Hippocampal formation (tissue), 2 donors: ENCODE data around the gene CHST12.
A peak's percentile ranks its signal among the peaks of the same experiment; 100 is the strongest.
"Not testable (repeated sequence)": the region's sequence is repeated elsewhere in the genome, so short reads cannot be mapped to it uniquely, and the experiment has no call there.

ENCODE experiments used
- DNase-seq, 2 donors: peaks; one replicate each; lab custom pipeline; 2025; lab: John Stamatoyannopoulos, UW

The CHST12 gene

DNA sequence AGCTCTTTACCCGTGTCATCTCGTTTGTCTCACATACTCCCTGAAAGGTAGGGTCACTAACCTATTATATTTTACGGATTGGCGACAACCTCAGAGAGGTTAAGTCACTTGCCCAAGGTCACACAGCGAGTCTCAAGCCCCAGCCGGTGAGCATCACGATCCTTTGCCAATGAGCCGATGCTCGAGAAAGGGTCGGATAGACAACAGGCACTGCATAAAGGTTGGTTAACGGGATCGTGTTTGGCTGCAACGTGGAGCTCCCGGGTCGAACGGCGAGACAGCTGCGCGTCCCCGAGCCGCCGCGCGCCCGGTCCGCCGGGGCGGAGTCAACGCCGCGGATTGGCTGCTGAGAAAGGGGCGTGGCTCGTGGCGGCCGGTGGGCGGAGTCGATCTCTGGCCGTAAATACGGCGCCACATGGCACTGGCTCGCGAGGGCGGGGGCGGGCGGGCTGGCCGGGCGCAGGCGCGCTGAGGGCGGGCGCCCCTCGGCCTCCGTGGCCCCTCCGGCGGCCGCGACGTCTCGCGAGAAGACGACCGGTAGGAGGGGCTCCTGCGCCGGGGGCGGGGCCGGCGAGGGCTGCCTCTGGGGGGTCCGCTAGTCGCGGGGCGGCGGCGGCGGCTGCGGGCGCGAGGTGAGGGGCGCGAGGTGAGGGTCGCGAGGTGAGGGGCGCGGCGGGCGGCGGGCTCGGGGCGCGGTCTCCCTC lies at the start of gene CHST12:
CHST12 (plus strand) TSS at position 598 of the 704 bp plus-strand sequence. CDS start 29,029 bp downstream, outside the sequence.
- DNase-seq = peak; percentile 86 to 93

DNA sequence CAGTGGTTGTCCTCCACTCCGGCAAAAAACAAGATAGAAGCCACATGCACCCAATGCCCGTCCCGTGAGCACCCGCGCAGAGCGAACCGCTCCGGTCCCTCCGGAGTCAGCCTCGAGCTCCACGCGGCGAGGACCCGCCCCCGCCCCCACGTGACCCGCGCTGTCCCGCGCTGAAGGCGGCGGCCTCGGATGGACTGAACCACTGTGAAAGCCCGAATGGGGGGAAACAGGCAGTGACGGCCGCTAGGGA lies 49.5 kb upstream of the CHST12 start:
- peak in 1 of 2 donors; percentile 89 for DNase-seq

DNA sequence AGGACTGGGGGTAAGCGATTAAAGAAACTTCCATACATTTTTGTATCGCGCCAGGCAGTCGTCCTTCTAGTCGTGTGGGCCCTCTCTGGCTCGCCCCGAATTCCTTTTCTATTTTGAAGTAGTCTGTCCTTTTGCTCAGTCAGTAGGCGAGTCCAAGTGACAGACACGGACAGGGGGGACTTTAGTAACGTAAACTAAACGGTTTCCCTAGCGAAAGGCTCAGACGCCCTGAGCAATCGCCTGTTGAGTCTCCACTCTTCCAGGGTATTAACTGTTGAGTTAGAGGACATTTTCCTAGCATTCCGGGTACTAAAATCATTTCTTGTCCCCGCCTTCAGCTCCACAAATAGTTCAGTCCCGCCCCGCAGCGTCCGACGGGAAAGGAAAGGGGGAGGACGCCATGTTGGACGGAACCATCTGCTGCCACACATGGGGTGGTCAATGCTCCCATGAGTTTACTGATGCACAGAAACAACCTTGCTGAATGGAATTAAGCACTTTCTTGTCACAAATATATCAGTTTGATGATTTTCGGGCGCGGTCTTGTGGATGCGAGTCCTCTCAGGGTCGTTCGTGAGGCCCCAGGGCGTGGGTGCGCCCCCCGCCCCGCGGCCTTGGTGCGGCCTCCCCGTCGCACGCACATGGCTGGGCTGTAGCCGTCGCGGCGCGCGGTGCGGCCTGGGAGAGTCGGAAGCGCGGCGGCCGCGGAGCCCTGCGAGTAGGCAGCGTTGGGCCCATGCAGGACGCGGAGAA lies 49.0 kb upstream of the CHST12 start, which contains the start of gene EIF3B:
EIF3B (plus strand) TSS at position 642 of the 753 bp plus-strand sequence; CDS start at position 737, 95 bp downstream.
- peak; percentile 90 to 94 for DNase-seq

DNA sequence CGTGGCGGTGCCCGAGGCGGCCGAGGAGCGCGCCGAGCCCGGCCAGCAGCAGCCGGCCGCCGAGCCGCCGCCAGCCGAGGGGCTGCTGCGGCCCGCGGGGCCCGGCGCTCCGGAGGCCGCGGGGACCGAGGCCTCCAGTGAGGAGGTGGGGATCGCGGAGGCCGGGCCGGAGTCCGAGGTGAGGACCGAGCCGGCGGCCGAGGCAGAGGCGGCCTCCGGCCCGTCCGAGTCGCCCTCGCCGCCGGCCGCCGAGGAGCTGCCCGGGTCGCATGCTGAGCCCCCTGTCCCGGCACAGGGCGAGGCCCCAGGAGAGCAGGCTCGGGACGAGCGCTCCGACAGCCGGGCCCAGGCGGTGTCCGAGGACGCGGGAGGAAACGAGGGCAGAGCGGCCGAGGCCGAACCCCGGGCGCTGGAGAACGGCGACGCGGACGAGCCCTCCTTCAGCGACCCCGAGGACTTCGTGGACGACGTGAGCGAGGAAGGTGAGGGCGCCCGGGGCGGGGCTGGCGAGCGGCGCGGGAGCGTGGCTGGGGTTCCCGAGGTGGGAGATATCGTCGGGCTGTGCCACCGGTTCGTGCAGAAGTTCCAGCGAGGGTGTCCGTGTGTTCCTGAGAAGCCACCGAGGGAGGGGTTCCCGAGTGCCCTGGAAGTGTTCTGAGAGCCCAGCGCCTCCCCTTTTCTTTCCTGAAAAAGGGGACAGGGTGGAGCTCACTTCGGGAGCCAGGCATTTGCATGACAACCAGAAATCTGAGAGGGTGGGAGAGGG lies 48.3 kb upstream of the CHST12 start:
- DNase-seq = no peak

DNA sequence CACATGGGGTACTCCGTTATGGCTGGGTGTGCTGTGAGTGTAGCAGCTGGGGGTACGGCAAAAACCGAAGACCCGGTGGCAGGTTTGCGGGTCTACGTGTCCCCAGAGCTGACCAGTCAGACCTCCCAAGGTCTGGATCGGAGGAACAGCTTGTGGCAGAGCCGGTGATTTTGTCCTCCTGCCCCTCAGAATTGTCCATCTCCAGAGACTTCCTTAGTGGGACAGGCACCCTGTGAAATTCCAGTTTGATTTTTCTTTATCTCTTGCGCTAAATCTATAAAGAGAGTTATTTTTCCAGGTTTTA lies 47.8 kb upstream of the CHST12 start:
- no peak for DNase-seq

DNA sequence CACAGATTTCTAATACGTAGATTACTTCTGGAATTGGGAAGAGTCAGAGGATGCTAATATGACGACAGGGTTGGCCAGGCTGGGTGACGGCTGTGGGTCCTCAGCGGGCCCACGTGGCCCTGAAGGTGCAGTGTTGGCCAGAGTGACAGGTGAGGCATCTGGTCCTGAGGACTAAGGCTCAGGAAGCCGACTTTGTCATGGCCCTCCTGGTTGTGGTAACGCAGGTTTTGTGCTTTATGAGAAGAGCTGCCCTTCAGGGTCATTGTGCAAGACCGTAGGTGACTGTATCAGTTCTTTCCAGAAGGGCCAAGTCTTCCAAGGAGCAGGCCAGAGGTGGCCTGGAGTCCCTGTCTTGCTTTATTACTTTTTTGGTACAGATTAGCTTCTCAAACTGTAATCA lies 46.2 kb upstream of the CHST12 start:
- no peak for DNase-seq

DNA sequence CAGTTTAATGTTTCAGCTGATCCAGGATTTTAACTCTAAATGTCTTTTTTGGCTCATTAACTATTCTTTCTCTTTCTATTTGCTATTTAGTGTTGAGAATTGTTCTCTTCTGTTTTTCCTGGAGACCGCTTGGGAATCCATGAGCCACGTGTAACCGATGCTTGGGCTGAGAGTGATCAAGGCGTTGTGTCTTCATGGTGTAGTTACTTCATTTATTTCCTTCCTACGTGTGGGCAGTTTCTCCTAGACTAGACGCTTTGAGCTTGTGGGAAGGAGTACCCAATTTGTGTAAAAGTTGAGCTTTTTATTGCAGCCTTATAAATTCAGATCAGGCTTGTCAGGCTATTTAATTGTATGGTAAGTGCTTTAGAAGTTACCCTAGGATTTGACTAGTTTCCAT lies 45.8 kb upstream of the CHST12 start:
- no peak for DNase-seq

DNA sequence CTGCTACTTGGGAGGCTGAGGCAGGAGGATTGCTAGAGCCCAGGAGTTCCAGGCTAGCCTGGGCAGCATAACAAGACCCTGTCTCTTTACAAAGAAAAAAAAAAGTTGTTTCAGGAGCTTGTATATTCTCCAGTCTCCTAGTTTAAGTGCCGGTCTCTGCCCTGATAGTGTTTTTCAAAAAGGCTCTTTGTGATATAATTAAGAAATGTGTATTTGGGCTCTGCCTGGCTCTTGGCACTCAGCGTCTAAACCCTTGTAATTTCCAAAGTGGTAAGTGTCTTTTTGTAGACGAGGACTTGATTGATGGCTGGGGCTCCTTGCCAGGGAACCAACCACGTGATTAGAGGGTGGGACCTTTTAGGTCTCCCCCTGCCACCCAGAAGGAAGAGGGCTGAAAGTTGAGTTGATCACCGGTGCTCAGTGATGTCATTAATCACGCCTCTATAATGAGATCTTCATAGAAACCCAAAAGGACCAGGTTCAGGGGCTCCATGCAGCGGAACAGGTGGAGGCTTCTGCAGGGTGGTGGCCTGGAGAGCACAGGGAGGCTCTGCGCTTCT lies 44.4 kb upstream of the CHST12 start:
- DNase-seq = no peak

DNA sequence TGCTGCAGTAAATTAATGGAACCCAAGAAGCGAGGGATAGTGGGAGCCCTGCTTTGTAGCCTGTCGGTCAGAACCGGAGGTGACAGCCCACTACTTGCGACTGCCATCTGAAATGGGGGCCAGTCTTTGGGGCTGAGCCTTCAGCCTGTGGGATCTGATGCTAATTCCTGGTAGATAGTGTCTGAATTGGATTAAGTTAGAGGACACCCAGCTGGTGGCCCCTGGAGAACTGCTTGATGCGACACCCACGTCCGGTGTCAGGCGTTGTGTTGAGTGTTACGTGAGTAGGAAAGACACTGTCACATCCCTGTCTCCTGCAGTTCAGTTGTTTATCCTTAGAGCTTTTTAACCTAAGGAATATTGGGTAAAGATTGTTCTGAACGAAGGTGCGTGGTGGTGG lies 43.8 kb upstream of the CHST12 start:
- DNase-seq = no peak

DNA sequence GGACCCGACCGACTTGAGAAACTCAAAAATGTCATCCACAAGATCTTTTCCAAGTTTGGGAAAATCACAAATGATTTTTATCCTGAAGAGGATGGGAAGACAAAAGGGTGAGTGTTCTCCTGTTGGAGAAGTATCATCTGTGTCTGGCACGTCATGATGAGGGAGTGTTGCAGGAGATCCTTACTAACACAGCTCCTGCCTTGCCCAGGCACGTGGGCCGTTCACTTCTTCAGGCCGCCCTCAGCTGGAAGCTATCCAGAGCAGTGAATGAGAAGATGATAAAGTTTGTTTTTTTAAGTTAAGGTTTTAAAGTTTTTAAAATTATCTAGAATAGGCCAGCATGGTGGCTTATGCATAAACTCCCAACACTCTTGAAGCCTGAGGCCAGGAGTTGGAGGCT lies 42.6 kb upstream of the CHST12 start:
- no peak for DNase-seq

DNA sequence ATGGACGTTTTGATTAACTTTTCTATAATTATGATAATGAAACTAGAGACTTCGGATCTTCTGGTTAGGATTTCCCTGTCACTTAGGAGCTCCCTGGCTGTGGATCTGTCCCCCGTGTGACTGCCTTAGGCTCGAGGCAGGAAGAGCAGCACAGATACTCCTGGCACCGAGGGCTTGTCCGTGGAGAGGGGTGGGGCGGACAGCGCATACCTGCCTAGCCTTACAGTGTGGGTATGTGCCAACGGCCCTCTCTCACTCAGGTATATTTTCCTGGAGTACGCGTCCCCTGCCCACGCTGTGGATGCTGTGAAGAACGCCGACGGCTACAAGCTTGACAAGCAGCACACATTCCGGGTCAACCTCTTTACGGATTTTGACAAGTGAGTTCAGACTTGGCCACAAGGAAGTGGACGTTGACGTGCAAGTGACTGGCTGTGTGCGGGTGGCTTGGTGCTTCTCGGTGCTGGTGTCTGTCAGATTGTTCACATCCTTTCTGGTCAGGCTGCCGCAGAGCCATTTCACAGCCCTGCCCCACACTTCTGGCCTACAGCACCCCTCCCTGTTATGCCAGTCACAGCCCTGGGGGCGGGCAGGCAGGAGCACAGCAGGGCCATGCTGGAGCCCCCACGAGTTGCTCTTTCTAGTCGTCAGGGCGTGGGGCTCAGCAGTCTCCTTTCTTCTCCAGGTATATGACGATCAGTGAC lies 40.9 kb upstream of the CHST12 start:
- no peak for DNase-seq

DNA sequence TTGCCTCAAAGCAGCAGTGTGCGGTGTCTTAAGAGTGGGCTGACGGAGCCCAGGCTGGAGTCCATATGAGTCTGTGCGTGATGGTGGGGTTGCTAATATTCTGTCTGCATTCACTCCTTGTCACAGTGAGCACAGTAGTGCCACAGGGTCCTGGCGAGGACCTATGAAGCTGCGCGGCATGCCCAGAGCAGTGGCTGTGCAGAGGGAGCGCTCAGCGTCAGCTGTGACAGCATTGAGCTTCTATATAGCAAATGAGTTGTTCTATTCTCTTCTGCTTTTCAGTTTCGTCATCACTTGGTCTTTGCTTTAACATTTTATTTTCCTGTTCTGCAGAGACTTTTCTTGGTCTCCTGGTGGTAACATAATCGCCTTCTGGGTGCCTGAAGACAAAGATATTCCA lies 34.3 kb upstream of the CHST12 start:
- no peak for DNase-seq

DNA sequence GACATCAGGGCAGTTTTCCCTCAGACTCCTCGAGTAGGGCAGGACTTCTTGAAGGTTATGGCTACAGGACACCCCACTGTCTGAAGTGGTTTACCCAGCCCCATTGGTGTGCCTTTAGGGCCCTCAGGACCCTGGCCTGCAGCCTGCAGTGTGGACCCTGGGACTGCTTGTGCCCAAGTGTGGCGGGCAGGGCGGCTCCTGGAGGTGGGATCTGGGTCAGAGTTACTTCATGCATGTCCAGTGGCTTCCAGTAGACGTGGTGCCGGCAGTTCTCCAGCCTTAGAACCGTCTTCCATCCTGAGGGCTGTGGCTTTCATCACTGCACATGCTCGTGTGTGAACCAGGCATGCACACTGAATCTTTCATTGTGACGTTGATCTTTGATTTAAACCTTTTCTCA lies 32.1 kb upstream of the CHST12 start:
- DNase-seq = no peak

DNA sequence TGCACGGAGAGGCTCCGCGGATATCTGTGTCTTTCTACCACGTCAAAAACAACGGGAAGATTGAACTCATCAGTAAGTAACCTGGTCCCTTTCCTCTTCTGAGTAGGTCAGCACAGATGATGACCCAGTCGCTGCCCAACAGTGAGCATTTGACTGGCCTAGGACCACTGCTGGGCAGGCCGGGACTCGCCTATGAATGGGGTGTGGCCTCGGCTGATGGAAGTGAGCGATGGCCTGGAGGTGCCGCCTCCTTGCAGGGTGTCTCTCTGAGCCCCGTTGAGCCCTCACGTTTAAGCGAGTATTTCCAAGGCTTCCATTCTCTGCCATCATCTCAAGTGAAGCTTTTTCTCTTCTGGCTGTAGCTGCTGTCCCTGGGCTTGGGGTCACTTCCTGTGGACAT lies 30.7 kb upstream of the CHST12 start:
- no peak for DNase-seq

DNA sequence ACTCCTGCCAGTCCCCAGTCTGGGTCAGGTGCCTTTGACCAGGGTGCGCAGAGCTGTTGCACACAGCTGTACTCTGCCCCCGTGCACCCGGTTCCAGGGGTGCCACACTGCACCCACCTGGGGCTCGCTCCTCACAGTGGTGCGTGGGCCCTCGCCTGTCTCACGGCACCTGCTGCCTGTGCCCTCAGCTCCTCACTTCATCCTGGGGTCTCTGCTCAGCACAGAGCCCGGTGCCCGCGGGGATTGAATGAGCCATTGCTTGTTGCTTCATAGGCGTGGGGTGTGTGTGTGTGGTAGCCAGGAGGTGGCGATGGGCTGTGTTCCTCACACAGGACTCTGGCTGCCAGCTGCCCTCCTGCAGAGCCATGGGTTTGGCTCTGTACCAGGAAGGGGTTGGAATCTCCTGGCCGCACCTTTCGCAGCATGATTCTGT lies 30.3 kb upstream of the CHST12 start:
- DNase-seq = no peak

DNA sequence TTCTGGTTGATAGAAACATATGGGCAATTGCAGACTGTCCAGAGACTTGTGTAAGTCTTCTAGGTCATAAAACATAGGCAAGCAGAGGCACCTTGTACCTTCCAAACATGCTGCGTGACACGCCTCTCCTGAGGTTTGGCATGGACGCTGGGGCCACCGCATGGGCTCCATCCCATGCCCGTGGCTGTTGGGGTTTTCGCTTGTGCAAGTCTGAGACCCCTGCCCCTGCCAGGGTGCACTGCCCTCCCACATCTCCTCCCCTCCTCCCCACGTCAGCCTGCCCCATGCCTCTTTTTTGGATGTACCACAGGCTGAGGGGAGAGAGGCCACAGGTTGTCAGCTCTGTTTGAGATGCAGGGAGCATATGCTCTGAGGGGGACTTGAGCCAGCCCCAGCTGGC lies 29.8 kb upstream of the CHST12 start:
- no peak for DNase-seq

DNA sequence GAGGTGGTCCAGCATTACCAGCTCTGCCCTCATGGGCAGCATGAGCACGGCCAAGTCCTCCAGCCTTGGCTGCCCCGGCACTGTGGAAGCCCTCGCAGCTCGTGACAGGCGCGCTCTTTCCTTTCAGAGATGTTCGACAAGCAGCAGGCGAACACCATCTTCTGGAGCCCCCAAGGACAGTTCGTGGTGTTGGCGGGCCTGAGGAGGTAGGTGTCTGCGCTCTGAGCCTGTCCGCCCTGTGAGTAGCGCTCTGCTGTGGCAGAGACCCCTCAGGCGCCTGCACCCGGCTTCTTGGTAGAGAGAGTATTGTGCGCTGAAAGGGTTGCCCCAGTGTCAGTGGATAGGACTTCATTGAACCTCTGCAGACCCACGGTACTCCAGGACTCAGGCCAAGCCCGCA lies 29.0 kb upstream of the CHST12 start:
- no peak for DNase-seq

DNA sequence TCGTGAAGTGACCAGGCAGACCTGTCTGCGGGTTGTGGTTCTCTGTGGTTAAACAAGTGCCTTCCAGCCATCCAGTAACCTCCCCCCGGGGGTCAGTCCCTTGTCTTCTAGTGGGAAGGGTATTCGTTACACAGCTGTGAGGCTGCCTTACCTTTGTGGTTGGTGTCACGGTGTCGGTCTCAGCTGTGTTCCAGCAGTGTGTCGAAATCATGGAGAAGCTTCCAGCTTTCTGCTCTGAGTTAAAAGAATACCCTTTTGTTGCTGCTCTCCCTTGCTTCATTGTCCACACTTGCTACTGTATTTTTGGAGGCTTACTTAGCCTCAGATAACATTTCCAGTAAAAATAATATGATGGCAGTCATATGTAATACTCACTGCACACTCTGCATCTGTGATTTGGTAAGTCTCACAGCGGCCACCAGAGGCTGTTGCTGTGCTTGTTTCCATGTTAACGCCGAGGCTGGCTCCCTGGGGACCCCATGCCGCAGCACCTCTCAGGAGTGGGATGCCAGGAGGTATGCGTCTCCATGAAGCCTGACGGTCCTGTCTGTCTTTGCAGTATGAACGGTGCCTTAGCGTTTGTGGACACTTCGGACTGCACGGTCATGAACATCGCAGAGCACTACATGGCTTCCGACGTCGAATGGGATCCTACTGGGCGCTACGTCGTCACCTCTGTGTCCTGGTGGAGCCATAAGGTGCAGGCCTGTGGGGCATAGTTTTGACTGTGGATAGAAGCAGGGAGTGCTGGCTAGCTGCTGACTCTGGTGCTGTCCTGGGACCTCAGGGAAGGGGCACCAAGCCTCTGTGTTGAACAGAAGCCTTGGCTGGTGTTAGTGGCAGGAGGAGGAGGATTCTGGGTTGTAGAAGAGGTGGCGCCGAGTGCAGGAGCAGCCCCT lies 28.3 kb upstream of the CHST12 start:
- DNase-seq = no peak

DNA sequence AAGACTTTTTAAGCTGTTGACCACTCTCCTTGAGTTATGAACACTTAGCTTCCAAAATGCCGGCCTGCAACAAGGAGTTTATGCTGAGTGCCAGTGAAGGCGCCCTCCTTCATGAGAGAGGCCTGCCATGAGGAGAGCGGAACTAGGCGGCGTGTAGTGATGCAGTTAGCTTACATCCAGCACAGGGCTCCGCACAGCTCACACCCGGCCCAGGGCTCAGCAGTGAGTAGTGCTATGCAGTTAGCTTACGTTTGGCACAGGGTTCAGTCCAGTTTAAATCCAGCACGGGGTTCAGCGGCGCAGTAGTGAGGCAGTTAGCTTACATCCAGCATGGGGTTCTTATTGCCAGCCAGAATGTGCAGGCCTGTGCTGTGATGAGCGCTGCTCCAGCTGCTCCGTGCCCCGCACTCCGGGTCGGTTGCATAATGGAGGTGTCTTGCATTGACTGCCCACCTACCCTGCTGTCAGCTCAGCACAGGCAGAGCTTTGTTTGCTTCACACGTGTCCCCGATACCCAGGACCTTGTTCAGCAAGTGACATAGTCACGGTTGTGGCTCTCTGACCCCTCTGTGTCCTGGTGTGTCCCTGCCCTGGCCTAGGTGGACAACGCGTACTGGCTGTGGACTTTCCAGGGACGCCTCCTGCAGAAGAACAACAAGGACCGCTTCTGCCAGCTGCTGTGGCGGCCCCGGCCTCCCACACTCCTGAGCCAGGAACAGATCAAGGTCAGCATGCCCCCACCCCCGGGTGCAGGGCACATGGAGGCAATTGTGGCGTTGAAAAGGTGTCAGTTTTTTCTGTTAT lies 26.9 kb upstream of the CHST12 start:
- no peak for DNase-seq

DNA sequence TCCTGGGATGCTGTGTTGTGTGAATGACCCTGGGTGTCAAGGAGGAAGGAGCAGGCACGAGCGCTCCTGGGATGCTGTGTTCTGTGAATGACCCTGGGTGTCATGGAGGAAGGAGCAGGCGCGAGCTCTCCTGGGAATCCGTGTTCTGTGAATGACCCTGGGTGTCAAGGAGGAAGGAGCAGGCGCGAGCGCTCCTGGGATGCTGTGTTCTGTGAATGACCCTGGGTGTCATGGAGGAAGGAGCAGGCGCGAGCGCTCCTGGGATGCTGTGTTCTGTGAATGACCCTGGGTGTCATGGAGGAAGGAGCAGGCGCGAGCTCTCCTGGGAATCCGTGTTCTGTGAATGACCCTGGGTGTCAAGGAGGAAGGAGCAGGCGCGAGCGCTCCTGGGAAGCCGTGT lies 25.9 kb upstream of the CHST12 start:
- DNase-seq = not testable (repeated sequence)
